ENCODE measurements around the gene NEK7. TPM values are rescaled to one million over a fixed set of nuclear protein-coding genes. Genes with fewer than 3 reads are reported as not detected.

The NEK7 gene
- total and polyA plus RNA-seq, 9 of the 15 experiments (the other 6 are each of a cell fraction or from before 2014, with no cell fraction given), result 8.5 to 37.3 (median 27.7) TPM

DNA sequence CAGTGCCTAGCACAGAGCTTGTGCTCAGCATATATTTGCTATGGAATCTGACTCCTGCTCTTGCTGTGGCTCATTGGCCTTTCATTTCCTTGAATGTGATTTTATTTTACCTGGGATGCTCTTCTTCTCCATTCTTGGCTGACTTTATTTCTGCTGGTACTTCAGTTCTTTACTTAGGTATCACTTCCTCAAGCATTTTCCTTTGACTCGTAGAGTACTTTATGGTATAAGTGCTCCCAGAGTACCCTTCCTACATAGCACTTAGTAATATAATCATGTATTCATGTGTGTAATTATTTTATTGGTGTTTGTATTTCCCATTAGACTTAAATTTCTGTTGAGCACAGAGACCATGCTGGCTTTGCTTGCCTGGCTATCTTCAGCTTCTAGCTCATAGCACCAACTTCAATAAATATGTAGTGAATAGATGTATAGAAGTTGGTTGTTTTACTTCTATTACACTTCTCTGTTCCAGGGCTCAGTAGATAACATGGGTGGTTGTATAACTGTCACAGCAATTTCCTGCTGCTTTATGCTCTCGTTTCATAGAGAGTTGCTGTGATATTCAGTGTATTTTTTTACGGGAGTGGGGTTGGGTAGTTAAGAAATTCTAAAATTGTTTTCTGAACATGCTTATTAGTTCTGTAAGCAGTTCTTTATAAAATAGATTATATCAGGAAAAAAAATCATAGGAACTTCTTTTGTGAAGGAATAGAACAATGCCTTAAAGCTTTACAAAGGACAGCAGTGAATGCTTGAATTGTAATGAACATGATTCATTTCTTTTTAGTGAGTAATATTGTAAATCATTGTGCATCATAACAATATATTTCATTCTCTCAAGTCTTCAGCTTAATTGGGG is 112.2 kb downstream of the NEK7 start:
- POLR2A ChIA-PET, result no interaction called here
- no TSS peak for BruUV-seq (replicated peaks)

More for the DNA sequence above, 112.2 kb downstream of the NEK7 start:
- H3K4me3 ChIP-seq, result no peak overlapping the region
- H3K9me3 ChIP-seq (replicated peaks; ENCODE audit: control insufficient read depth, insufficient read depth, low read depth, low read length), result no peaks in the 10 kb centered on the region
- H3K9ac ChIP-seq (ENCODE audit: insufficient read depth in 1 of 2, low read depth in 2 of 2, low read length in 2 of 2), result no peak overlapping the region
- no peak overlapping the region for H3K4me2 ChIP-seq (ENCODE audit: insufficient read depth, low read length)
- CTCF ChIA-PET (ENCODE audit: low intra/inter-chr PET ratio), result no interaction called here
- H3K27me3 ChIP-seq (ENCODE audit: control insufficient read depth in 2 of 2, insufficient read depth in 2 of 2, low read length in 2 of 2), result no peaks in the 10 kb centered on the region
- H3K4me1 ChIP-seq (replicated peaks in 1 of 2; ENCODE audit: control insufficient read depth in 2 of 2, insufficient read depth in 2 of 2, low read length in 2 of 2), result peaks cover 0 to 14% of the 10 kb centered on the region in 2 experiments; a peak in 3 of 5 replicates
- 60% methylated on average over 3 of the region's 3 CpGs for whole genome bisulfite sequencing (ENCODE audit: insufficient coverage, low coverage, missing lambda C conversion rate)
- FAIRE-seq (no peak), DNase-seq (ENCODE audit: extremely low read depth in 1 of 4, low spot score in 3 of 4) (no peak), ATAC-seq (no peak)
- H3K36me3 ChIP-seq (ENCODE audit: control insufficient read depth, insufficient read depth, low read length), result peaks cover 3% of the 10 kb centered on the region; the same call in 1 of the 3 replicates
- H3K79me2 ChIP-seq (ENCODE audit: control insufficient read depth, insufficient read depth, low read length), result no peaks in the 10 kb centered on the region
- no peaks in the 10 kb centered on the region for H3K9me1 ChIP-seq (ENCODE audit: control insufficient read depth, insufficient read depth, low read length)
- in situ Hi-C loops (cut with MboI), result no loop called here
- TF ChIP-seq, protein P1, sequence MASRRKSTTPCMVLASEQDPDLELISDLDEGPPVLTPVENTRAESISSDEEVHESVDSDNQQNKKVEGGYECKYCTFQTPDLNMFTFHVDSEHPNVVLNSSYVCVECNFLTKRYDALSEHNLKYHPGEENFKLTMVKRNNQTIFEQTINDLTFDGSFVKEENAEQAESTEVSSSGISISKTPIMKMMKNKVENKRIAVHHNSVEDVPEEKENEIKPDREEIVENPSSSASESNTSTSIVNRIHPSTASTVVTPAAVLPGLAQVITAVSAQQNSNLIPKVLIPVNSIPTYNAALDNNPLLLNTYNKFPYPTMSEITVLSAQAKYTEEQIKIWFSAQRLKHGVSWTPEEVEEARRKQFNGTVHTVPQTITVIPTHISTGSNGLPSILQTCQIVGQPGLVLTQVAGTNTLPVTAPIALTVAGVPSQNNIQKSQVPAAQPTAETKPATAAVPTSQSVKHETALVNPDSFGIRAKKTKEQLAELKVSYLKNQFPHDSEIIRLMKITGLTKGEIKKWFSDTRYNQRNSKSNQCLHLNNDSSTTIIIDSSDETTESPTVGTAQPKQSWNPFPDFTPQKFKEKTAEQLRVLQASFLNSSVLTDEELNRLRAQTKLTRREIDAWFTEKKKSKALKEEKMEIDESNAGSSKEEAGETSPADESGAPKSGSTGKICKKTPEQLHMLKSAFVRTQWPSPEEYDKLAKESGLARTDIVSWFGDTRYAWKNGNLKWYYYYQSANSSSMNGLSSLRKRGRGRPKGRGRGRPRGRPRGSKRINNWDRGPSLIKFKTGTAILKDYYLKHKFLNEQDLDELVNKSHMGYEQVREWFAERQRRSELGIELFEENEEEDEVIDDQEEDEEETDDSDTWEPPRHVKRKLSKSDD (conservative IDR thresholded peaks at IDR 0.05; ENCODE audit: low read length), result no peak
- no peak for TF ChIP-seq ZNF584 (CRISPR knock-in tag; IDR thresholded peaks at IDR 0.05; ENCODE audit: low read depth)
- TF ChIP-seq MYC (IDR thresholded peaks at IDR 0.05; ENCODE audit: low read depth, low read length), result no peak
- no peak for TF ChIP-seq MYC (CRISPR knock-in tag; IDR thresholded peaks at IDR 0.05; ENCODE audit: borderline replicate concordance, low read depth)
- no peak for TF ChIP-seq TARDBP (IDR thresholded peaks at IDR 0.05)
- TF ChIP-seq, protein P2, sequence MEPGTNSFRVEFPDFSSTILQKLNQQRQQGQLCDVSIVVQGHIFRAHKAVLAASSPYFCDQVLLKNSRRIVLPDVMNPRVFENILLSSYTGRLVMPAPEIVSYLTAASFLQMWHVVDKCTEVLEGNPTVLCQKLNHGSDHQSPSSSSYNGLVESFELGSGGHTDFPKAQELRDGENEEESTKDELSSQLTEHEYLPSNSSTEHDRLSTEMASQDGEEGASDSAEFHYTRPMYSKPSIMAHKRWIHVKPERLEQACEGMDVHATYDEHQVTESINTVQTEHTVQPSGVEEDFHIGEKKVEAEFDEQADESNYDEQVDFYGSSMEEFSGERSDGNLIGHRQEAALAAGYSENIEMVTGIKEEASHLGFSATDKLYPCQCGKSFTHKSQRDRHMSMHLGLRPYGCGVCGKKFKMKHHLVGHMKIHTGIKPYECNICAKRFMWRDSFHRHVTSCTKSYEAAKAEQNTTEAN (CRISPR knock-in tag; IDR thresholded peaks at IDR 0.05), result no peak
- TF ChIP-seq HMG20B (CRISPR knock-in tag; IDR thresholded peaks at IDR 0.05), result no peak
- TF ChIP-seq TCF7 (IDR thresholded peaks at IDR 0.05; ENCODE audit: borderline replicate concordance), result no peak
- TF ChIP-seq PML (IDR thresholded peaks at IDR 0.05; ENCODE audit: low read length), result no peak
- intact Hi-C loops (cut with micrococcal nuclease), result no loop called here
- H2AFZ ChIP-seq (ENCODE audit: low read depth, low read length), result no peak overlapping the region
- H3K27ac ChIP-seq (ENCODE audit: extremely low read depth, low read depth, low read length), result no peak overlapping the region
- no peaks in the 10 kb centered on the region for H4K20me1 ChIP-seq (replicated peaks; ENCODE audit: control insufficient read depth, insufficient read depth, low read length)
